Keratinocyte (primary cell): ENCODE data around the gene TAMALIN.

Source experiments
- EZH2 ChIP-seq: IDR thresholded peaks from one replicate; pipeline ENCODE4 v1.6.1; 2012; ENCODE audit warnings: inconsistent platforms, mild to moderate bottlenecking, low read length, moderate library complexity
- TF ChIP-seq, protein P1 (sequence below), 3 experiments: IDR thresholded peaks in 1 of 3; conservative IDR thresholded peaks in 1 of 3; optimal IDR thresholded peaks in 1 of 3; 2 replicates in 2 of 3; 3 replicates in 1 of 3; pipeline versions ENCODE3 to v1.5.1; 2011; ENCODE audit warnings: low read length in 3 of 3, mild to moderate bottlenecking in 3 of 3, moderate library complexity in 2 of 3, control low read depth in 1 of 3, inconsistent platforms in 1 of 3; ENCODE audit not compliant: insufficient read depth in 2 of 3; ENCODE audit errors: extremely low read depth in 1 of 3

DNA sequence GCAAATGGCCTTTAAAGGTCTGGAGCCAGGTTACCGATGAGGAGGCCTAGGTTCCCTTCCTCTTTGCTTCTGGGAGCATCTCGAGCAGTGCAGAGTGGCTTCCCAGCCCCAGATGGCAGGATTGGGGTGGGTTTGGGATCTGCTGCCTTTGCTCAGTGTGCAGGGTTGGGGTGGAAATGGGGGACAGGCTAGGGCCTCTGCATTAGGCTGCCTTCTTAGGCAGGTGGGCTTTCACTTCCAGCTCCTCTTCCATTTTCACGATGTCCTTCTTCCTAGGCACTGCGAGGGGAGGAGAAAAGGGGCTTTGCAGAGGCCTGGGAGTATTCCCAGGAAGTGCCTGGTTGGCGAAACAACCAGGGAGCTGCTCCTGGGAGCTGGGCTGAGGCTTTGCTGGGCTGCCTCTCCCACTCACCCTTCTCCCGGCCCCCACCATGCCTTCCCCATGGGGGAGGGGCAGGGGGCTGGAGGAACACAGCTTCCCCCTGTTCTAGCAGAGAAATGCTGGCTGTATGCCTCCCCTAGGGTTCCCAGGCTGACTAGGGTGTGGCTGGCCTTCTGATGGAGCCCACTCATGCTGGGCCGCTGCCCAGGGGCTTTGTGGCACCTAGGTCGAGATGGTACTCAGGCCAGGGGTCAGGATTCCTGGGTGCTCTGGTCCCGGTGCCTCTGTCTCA, 46.9 kb downstream of the TAMALIN start:
- TF ChIP-seq EZH2, result no peak
- TF ChIP-seq, protein P1, sequence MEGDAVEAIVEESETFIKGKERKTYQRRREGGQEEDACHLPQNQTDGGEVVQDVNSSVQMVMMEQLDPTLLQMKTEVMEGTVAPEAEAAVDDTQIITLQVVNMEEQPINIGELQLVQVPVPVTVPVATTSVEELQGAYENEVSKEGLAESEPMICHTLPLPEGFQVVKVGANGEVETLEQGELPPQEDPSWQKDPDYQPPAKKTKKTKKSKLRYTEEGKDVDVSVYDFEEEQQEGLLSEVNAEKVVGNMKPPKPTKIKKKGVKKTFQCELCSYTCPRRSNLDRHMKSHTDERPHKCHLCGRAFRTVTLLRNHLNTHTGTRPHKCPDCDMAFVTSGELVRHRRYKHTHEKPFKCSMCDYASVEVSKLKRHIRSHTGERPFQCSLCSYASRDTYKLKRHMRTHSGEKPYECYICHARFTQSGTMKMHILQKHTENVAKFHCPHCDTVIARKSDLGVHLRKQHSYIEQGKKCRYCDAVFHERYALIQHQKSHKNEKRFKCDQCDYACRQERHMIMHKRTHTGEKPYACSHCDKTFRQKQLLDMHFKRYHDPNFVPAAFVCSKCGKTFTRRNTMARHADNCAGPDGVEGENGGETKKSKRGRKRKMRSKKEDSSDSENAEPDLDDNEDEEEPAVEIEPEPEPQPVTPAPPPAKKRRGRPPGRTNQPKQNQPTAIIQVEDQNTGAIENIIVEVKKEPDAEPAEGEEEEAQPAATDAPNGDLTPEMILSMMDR (optimal IDR thresholded peaks at IDR 0.05 in 1 of 3, IDR thresholded peaks at IDR 0.05 in 1 of 3, conservative IDR thresholded peaks at IDR 0.05 in 1 of 3; ENCODE audit: extremely low read depth in 1 of 3, insufficient read depth in 2 of 3, low read length in 3 of 3), result no peak
